HG02588 (cell line): ENCODE data around the gene PEPD.

Experiments used
- ATAC-seq: cut with Tn5 transposase; IDR thresholded peaks from one replicate; pipeline ENCODE4 v1.9.1; 2021; ENCODE audit warnings: mild to moderate bottlenecking, moderate library complexity; ENCODE audit not compliant: unreplicated experiment

The PEPD gene

DNA sequence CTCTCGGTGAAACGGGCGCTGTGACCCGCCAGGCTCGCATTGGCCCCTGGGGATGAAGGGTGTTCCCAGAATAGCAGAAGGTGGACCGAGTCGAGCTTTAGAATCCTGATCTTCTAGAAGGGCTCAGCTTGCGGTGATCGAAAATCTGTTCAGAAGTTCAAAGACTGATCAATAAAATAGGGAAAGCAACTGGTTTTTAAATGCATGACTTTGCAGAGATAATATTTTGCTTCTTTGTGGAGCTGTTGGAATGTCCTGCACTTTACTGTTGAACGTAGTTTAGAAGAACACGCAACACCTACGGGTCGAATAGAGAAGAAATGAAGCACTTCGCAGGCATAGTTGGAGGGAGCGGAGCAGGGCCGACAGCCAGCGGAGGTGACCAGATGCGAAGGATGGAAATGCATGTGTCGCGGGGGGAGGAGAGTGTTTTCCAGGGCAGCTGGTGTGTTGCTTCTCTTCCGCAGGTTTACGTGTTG is 147.3 kb downstream of the PEPD start:
- ATAC-seq, result no peak

DNA sequence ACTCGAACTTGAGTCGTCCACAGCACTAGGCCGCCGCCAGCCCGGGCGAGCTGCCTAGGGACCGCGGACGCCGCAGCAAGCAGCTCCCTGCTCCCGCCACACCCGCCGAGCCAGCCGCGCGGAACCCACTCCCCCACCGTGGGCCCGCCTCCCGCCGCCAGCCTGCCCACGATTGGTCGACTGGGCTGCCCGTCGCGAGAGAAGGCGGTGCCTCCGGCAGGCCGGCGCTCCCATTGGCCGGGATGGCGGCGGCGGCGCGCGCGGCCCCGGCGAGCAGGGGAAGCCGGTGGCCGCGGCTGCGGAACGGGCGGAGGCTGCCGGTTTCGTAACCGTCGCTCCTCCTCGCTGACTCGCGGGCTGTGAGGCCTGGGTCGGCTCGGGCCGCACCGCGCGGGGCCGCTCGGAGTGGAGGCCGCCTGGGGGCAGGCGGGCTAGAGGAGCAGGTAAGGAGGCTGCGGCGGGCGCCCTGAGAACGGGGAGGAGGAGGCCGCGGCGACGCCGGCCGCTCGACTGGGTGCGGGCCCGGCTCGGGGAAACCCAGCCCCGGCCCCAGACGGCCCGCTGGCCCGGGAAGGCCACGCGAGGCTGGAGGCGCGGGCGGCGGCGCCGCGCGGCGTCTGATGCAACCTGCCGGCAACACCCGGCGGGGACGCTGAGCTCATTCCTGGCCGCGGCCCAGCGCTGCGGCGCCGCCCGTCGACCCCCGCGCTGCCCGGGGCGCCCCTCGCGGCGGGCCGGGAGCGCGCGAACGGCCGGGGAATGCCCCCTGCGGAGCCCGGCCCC is 147.9 kb downstream of the PEPD start, which contains the start of gene CEBPG:
Gene CEBPG (plus strand): TSS at position 257 of the 783 bp plus-strand sequence. CDS start 5,531 bp downstream, outside the sequence.
- peak; percentile 90 for ATAC-seq

DNA sequence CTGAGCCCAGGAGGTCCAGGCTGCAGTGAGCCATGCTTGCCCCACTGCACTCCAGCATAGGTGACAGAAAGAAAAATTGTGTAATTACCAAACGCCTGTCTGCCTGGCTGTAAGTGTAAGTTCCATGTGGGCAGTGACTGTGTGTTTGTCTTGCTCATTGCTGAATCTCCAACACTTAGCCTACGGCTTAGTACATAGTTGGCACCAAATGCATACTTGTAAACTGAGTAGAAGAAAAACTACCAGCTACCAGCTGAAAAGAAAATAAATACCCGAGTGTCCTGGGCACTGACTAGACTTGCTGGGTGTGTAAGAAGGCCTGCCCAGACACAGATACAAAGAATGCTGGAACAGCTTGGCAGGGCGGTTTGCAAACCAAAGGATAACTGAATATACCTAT is 150.8 kb downstream of the PEPD start:
- no peak for ATAC-seq

DNA sequence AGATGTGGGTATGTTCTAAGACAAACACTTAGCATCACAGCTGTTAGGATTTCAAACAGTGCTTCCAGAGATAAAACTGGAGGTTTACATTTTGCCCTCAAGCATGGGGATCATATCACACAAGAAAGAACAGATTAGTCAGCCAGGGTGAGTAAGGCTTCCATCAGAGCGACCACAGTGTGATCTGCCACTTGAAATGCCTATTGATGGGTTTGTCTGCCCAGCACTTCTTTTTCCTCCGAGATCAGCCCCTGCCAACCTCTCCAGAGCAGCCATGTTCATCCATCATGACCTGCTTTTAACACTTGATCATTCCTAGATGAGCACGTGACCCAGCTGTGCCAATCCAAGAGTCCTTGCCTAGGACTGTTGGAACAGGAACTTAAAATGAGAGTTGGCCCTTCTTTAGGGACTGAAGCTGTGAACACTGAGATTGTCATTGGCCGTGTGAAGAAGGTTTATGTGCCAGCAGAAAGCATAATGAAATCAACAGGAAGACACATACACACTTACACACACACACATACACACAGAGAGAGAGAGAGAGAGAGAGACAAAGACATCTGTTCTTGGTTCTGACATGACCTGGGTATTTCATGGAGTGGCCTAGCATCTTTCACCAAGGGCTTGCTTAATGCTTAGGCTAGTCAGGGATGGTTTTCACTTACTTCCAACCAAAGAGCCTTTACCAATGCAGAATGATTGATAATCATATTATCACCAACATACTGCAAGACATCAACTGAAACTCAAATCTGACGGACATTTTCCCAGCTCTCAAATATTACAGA is 153.3 kb downstream of the PEPD start:
- no peak for ATAC-seq

DNA sequence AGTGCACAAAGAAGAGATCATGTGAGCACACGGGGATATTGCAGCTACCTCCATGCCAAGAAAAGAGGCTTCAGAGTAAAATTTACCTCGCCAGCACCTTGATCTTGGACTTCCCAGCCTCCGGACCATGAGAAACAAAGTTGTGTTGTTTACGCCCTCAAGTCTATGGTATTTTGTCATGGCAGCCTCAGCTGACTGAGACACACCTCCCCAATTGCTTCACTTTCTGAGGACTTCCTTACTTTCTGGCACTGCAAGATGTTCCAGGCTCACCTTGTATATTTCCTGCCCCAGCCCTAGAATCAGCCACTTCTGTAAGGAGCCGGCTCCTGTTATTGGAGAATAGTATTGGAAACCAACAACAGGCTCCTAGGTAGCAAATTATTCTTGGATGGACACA is 154.7 kb downstream of the PEPD start:
- no peak for ATAC-seq

DNA sequence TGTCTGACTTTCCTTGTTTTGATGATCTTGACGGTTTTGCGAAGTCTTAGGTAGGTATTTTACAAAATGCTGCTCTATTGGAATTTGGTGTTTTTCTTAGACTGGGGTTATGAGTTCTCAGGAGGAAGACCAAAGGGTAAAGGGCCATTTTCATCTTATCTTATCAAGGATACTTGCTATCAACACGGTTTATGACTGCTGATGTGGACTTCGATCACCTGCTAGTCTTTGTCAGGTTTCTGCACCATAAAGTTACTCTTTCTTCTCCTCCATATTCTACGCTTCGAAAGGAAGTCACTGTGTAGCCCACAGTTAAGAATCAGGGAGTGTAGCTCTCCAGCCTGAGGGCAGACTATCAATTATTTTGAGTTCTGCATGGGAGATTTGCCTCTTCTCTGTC is 155.5 kb downstream of the PEPD start:
- no peak for ATAC-seq

DNA sequence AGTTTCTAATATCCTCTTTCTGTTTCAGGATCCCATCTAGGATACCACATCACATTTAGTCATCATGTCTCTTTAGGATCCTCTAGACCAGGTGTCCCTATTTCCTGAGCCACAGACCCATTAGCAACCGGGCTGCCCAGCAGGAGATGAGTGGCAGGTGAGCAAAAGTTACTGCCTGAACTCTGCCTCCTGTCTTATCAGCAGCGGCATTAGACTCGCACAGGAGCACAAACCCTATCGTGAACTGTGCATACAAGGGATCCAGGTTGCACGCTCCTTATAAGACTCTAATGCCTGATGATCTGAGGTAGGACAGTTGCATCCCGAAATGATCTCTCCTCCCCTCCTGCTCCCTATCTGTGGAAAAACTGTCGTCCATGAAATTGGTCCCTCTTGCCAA is 155.9 kb downstream of the PEPD start:
- ATAC-seq, result no peak

DNA sequence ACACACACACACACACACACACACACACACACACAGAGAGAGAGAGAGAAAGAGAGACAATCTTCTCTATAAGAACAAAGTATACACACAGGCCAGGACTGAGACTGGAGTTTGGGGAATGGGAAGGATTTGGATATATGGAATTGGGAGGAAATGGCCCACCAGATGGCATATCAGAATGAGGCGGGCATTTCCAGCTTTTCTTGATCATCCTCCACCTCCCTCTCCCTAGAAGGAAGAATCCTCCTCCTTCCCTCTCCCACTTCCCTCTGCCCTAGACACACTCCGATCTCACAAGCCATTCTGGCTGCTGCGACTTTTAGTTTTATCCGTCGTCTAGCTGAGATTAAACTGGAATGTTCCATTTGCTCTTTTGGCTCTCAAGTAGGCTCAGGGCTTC is 158.1 kb downstream of the PEPD start:
- no peak for ATAC-seq

DNA sequence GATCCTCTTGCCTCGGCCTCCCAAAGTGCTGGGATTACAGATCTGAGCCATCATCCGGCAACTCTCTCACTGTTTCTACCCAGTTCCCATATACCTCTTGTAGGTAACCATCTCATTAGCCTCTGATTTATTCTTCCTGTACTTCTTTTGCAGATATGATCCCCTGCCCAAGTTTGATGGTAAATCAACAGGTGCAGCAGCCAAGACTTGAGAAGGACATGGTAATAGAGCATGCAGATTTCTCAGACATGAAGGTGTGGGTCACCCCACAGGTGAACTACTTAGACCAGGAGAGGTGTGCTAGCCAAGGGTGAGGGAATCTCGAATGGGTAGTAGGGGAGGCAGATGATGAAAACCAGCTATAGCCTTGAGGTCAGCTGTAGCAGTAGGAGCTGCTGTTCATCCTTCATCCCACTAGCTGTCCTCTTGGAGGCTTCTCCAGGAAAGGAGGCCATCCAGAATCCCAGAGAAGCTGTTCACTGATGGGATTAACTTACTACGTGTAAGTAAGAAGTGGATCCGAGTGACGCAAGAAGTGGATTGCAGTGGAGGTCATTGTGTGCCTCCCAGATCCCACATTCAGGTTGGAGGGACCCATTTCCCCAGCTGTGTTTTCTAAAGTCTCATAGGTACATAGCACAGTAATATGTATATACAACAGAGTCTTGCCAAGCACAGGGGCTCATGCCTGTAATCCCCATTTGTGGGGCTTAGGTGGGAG is 158.9 kb downstream of the PEPD start:
- no peak for ATAC-seq

DNA sequence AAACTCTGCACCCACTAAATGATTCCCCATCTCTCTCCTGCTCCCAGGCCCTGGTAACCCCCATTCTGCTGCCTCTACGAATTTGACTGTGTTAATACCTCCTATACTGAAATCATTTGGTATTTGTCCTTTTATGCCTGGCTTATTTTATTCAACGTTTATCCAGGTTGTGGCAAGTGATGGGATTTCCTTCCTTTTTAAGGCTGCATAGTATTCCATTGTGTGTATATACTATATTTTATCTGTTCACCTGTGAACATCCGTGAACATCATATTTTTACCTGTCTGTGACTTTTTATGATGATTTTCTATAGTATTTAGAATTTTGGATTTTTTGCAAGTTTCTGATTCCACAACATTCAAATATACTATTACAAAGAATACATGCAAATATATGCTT is 162.0 kb downstream of the PEPD start:
- ATAC-seq, result no peak

DNA sequence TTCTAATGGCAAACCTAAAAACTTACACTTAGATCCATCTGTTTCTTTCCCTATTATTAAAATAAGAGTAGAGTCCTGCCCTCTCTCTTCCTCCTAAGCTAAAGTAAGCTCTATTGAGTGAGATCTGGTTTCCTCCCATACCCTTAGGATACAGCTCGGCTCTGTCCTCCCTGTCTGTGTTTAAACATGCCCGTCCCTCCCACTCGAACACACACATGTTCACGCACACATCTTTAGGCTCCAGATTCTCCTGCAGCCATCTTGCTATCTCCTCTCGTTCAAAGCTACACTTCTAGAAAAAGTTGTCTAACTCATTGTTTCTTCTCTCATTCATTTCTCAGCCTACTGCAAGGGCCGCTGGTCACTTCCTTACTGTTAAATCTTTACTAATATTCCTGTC is 163.2 kb downstream of the PEPD start:
- no peak for ATAC-seq

DNA sequence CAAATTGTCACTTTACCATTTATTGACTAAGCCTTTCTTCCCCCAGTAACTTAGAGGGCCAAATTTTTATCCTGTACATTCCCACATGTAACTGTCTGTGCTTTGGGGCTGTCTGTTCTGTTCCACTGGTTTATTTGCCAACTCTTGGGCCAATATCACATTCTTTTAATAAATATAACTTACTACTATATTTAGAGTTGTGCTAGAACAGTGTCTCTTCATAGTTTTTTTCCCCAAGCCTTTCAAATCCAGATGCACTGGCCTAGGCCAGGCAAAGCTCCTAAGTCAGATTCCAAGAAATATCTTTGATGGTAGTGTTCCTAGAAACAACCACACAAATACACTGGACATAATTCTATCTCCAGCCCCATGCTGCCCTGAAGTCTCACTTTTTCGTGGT is 164.0 kb downstream of the PEPD start:
- ATAC-seq, result no peak

DNA sequence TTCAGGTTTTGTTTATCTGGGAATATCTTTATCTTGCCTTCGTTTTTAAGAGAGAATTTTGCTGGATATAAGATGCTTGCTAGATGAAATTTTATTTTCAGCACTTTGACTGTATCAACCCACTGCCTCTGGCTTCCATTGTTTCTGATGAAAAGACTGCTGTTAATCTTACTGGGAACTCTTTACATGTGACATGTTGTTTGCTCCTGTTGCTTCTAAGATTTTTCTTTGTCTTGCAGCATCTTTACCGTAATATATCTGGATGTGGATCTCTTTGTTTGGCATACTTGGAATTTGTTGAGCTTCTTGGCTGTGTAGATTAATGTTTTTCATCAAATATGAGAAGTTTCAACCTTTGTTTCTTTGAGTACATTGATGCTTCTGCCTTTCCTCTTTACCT is 166.1 kb downstream of the PEPD start:
- ATAC-seq, result no peak

DNA sequence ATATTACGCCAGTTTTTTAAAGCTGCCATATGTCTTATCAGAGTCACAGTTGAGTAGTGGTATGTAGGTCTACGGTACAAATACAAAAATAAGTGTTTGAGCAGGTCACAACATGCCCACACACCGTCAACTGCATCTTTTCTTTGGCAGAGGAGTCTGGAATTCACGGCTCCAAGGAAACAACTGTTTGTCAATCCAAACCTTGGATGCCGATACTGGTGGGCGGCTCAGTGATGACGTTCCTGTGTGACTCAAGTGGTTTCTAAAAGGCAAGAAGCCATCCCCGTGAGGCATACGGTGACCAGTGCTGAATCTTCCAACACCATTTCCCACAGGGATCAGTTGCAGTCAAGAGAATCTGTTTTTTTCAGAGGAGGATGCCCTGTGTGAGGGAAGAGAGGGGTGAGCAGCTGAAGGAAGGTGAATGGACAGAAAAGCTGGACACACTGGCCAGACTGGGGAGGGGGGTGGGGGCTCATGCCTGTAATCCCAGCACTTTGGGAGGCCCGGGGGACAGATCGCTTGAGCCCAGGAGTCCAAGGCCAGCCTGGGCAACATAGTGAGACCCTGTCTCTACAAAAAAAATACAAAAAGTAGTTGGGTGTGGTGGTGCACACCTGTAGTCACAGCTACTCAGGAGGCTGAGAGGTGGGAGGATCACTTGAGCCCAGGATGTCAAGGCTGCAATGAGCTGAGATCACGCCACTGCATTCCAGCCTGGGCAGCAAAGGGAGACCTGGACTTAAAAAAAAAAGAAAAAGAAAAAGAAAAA is 170.9 kb downstream of the PEPD start:
- ATAC-seq, result no peak

DNA sequence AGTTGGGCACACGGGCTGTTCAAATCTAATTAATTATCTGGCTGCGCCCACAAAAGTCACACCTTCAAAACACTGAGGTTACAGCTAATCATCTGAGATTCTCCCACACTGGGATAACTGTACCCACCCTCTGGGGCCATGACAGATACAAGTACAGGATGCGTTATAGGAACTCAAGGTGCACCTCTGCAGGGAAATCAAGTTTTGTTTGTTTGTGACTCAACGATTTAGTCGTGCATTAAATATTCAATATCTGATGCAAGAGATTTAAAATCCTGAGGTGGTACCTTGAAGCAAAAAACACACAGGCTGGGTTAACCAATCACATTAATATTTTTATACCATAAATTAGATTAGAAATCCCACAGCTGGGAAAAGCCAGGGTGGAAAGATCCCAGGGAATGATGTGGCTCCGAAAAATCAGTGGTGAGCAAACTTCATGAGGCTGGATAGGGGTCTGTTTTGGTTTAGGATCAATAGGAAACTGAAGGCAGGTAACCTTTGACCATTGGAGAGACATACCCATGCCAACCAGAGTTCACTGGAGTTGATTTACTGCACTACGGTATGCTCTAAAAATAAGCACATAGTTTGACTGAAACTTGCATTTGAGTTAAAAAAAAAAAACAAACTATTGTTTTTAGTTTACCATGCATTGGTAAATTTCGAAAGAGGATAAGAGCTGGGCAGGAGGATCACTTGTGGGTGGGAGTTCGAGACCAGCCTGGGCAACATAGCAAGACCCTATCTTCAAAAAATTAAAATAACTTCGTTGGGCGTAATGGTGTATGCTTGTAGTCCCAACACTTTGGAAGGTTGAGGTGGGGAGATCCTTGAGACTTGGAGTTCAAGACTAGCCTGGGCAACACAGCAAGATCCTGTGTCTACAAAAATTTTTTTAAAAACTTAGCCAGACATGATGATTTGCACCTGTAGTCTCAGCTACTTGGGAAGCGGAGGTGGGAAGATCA is 172.0 kb downstream of the PEPD start:
- ATAC-seq, result no peak

DNA sequence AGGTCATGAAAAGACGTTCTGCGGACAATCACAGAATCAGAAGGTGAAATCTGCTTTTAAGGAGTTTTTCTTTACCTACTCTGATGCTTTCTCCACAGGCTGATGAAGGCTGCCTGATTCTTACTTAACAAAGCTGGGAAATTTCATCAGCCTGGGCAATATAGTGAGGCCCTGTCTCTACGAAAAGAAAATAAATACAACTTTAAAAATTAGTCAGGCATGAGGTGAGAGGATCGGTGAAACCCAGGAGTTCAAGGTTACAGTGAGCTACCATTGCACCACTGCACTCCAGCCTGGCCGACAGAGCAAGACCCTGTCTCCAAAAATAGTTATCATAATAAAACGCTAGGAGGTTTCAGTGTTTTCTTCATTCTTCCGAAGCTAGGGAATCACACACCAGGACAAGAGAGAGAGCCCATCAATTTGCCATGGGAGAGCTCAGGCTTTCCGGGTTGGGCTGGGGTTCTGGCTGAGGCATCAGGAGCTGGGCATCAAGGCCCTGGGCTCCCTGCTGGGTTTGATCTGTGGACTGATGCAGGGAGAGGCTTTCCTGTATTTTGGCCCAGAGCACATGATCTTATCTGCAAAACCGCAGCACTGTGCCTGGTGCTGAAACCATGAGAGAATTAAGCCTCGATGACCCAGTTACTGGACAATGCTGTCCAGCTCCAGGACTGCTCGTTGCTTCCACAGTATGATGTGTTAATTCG is 173.1 kb downstream of the PEPD start:
- ATAC-seq, result no peak

DNA sequence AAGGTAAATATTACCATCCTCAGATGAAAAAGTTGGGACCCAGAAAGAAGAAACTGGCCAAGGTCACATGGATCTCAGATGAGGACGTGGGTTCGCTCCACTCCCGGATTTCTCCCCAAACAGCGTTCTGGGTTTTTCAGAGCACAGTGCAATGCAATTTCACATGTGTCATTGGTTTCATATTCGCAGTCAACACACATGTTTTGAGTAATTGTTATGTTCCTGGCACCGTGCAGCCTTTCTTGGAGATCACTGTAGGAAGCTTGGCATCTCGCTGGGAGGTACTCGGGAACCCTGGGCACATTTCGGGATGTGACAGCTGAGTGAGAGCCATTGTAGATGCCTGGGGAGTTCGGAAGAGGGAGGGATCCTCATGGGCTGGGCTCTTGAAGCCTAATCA is 174.3 kb downstream of the PEPD start:
- ATAC-seq, result no peak

DNA sequence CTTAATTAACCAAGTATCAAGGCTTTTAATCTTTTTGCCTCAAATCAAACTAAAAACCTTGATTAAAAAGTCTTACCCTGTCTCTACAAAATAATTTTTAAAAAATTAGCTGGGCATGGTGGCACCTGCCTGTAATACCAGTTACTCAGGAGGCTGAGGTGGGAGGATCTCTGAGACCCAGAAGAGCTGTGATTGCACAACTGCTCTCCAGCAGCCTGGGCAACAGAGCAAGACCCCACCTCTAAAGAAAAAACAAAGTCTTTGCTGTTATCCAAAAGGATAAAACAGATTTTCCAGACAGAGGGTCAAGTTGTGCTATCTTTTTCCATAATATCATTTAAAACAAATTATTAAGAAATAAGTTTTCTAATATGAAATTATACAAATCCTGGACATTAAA is 174.9 kb downstream of the PEPD start:
- ATAC-seq, result no peak

DNA sequence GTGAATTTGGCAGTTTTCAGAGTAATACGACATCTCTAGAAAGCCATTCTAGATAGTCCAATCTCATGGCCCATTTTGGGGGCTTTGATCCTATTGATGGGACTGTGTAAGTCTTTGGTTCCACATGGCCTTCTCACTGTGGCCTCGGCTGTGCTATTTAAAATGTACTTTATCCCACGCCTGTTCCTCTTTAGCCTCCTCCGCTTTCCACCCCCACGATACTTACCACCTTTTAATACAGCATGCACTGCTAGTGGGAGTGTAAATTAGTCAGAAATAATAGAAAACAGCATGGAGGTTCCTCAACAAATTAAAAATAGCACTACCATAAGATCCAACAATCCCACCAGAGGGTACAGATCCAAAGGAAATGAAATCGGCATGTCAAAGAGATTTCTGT is 176.4 kb downstream of the PEPD start:
- no peak for ATAC-seq
